IPS-NIHi7 (cell line): ENCODE results near the gene IDS.

Source experiments
- DNase-seq: peaks from one replicate; pipeline ENCODE4 v3.0.0; 2012; ENCODE audit warnings: mixed read lengths; ENCODE audit errors: extremely low spot score

IDS gene

GRCh38 chrX:149458586-149458985 lies 46.5 kb downstream of the IDS start:
- no peak for DNase-seq

- no peak for DNase-seq
These were observed 48.4 kb downstream of the IDS start for GRCh38 chrX:149456476-149457245.

- no peak for DNase-seq
These were observed 49.2 kb downstream of the IDS start for GRCh38 chrX:149455934-149456333.

GRCh38 chrX:149453906-149454822 lies 50.9 kb downstream of the IDS start:
- DNase-seq: no peak

- peak; percentile 30 for DNase-seq
These were observed 52.1 kb downstream of the IDS start for GRCh38 chrX:149453030-149453429.

GRCh38 chrX:149433451-149433850 lies 71.7 kb downstream of the IDS start:
- no peak for DNase-seq

- no peak for DNase-seq
These were observed 72.1 kb downstream of the IDS start for GRCh38 chrX:149433051-149433450.
